Glutamatergic neuron (in vitro differentiated cells): ENCODE results near the gene PLCB4. TPM values are rescaled to one million over a fixed set of nuclear protein-coding genes. Genes with fewer than 3 reads are reported as not detected.

Experiments used
- DNase-seq: peaks from one replicate; pipeline ENCODE4 v3.0.0; 2022
- H3K27ac Mint-ChIP-seq: one replicate; pipeline ENCODE4 v1.8.0; 2020; ENCODE audit warnings: mild to moderate bottlenecking, mixed read lengths, inconsistent platforms; ENCODE audit not compliant: unreplicated experiment
- H3K27me3 Mint-ChIP-seq: one replicate; pipeline ENCODE4 v1.8.0; 2020; ENCODE audit warnings: mild to moderate bottlenecking, moderate library complexity, mixed read lengths, inconsistent platforms; ENCODE audit not compliant: unreplicated experiment
- H3K36me3 Mint-ChIP-seq: one replicate; pipeline ENCODE4 v1.8.0; 2020; ENCODE audit warnings: mild to moderate bottlenecking, mixed read lengths, inconsistent platforms; ENCODE audit not compliant: unreplicated experiment
- H3K4me1 Mint-ChIP-seq: one replicate; pipeline ENCODE4 v1.8.0; 2020; ENCODE audit warnings: mild to moderate bottlenecking, low read depth, mixed read lengths, inconsistent platforms; ENCODE audit not compliant: unreplicated experiment
- H3K4me3 Mint-ChIP-seq: one replicate; pipeline ENCODE4 v1.8.0; 2020; ENCODE audit warnings: mild to moderate bottlenecking, mixed read lengths, inconsistent platforms; ENCODE audit not compliant: unreplicated experiment
- H3K9me3 Mint-ChIP-seq: one replicate; pipeline ENCODE4 v1.8.0; 2020; ENCODE audit warnings: mild to moderate bottlenecking, moderate library complexity, mixed read lengths, inconsistent platforms; ENCODE audit not compliant: unreplicated experiment
- total RNA-seq: library from RNA; stranded (reverse); fragmentation: NEBNext Ultra II Directional; extraction: Animal tissue kit (Norgen Biotek cat#: 25700); gene quantifications from one replicate; pipeline ENCODE4 v1.2.1, GENCODE V29; 2021; ENCODE audit not compliant: unreplicated experiment
- TF ChIP-seq, protein P1 (sequence below): fragments of 200-600 bp; sonication (generic); IDR thresholded peaks from one replicate; pipeline ENCODE4 v1.5.0; 2021; ENCODE audit not compliant: partially characterized antibody, unreplicated experiment

PLCB4 gene
- total RNA-seq, 1 donor from 2014 or later = 28.9 TPM

DNA sequence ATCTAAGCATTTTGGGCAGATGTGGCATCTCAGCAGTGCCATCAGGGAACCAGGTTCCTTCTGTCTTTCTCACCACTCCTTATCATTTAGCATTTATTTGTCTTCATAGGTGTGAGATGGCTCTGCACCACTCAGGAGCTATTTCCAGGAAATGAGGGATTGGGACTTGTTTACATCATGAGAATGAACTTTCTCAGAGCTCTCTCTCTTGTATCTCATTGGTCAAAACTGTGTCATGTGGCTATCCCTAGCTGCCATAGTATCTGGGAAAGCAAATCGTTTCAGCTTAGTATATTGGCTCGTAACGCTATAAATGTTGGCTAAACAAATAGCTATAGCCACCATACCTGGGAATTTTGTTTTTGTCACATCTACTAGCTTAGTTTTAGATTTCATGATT, 23.8 kb downstream of the PLCB4 start:
- Mint-ChIP-seq H3K9me3 (no peaks in the 10 kb centered on the region), H3K27me3 (no peaks in the 10 kb centered on the region), H3K36me3 (no peaks in the 10 kb centered on the region), H3K27ac (no peak overlapping the region), H3K4me1 (peaks cover 16% of the 10 kb centered on the region), H3K4me3 (no peak overlapping the region)
- TF ChIP-seq, protein P1, sequence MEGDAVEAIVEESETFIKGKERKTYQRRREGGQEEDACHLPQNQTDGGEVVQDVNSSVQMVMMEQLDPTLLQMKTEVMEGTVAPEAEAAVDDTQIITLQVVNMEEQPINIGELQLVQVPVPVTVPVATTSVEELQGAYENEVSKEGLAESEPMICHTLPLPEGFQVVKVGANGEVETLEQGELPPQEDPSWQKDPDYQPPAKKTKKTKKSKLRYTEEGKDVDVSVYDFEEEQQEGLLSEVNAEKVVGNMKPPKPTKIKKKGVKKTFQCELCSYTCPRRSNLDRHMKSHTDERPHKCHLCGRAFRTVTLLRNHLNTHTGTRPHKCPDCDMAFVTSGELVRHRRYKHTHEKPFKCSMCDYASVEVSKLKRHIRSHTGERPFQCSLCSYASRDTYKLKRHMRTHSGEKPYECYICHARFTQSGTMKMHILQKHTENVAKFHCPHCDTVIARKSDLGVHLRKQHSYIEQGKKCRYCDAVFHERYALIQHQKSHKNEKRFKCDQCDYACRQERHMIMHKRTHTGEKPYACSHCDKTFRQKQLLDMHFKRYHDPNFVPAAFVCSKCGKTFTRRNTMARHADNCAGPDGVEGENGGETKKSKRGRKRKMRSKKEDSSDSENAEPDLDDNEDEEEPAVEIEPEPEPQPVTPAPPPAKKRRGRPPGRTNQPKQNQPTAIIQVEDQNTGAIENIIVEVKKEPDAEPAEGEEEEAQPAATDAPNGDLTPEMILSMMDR = no peak
- DNase-seq = no peak

DNA sequence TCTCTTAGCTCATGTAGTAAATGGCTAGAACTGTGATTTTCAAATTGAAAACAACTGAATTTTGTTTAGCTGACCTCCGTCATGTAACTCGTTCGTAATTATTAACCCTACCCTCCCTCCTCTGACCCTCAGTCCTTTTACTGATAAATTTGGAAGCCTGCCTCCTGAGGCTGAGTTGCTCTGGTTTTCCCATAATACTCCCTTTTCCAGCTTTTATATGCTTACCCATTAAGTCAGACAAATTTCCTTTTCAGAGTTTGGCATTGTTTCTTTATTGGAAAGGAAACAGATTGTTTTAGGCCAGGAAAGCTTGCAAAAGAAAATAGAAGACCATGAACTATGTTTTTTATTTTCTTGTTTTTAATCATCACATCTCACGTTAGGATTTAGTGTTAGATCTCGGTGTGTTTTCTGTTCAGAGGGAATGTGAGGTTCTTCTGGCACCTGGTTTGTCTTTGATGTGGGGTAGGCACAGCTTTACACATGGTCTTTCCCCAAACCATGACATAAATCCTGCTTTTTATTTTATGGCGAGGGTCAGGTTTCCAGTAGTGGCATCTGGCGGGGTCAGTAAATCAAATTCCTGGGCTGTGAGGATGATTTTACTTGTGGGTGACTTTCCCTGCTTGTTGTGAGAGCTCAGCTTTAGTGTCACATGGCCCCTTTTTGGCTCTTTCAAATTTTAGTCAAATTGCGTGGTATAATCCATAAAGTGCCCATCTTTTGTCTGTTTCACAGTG, 24.5 kb downstream of the PLCB4 start:
- H3K27ac Mint-ChIP-seq = no peak overlapping the region
- no peaks in the 10 kb centered on the region for H3K9me3 Mint-ChIP-seq

DNA sequence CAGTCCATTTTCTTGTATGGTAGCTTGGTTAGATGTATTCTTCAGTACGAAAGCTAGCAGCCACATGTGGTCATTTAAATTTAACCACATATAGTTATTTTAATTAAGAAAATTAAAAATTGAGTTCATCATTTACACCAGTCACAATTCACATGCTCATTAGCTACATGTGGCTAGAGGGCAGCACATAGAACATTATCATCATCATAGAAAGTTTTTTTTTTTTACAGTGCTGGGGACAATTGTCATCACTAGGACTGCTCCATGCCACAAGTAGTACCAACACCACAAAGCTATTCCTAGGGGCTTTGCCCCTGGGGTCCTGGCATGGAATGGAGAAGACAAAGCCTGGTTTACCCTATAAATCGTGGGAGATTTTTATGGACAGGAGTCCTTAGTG, 30.5 kb downstream of the PLCB4 start:
- Mint-ChIP-seq H3K27me3 (peaks cover 4% of the 10 kb centered on the region), H3K9me3 (peaks cover 6% of the 10 kb centered on the region), H3K4me1 (peaks cover 18% of the 10 kb centered on the region), H3K36me3 (no peaks in the 10 kb centered on the region), H3K27ac (no peak overlapping the region), H3K4me3 (no peak overlapping the region)
- DNase-seq = no peak
- TF ChIP-seq, protein P1 = no peak

More for the DNA sequence above, 24.5 kb downstream of the PLCB4 start:
- H3K4me3 Mint-ChIP-seq = no peak overlapping the region
- no peaks in the 10 kb centered on the region for H3K27me3 Mint-ChIP-seq
- H3K4me1 Mint-ChIP-seq = peaks cover 17% of the 10 kb centered on the region
- TF ChIP-seq, protein P1 = no peak
- H3K36me3 Mint-ChIP-seq = no peaks in the 10 kb centered on the region
- no peak for DNase-seq

DNA sequence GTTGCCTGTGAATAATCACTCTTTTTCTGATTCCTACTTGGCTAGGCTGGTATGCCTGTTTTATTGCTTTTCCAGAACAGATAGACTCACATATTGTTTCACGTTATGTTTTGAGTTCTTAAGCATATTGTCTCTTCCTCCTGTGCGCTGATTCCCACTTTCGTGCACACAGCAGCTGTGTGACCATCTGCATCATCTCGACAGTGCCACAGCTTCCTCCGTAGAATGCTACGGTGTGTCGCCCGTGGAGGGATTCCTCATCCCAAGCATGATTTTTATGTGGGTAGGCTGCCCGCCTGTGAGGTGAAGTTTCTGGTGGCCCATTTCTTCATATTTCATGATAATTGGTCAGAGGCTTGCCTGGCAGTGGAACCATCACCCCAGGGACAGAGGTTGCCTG, 31.8 kb downstream of the PLCB4 start:
- Mint-ChIP-seq H3K4me1 (peaks cover 14% of the 10 kb centered on the region), H3K4me3 (peak overlapping the region; percentile 75)
- DNase-seq = peak; percentile 31

DNA sequence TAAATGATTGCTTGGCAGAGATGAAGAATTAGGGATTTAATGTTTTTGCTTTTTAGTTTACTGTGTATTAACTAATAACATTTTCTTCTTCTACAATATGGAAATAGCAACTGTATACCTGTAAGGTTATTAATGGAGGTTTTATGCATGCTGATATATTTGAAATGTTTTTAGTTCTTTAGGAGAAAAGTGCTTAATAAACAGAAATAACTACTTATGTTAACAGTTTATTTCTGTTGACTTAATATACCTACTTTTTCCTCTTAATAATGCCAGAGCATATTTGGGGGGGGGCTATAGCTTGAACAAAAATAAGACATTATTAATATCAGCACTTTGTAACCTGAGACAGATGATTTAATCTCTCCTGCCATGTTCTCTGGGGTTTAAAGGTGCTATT, 33.6 kb downstream of the PLCB4 start:
- H3K27ac Mint-ChIP-seq = no peak overlapping the region
- H3K36me3 Mint-ChIP-seq = no peaks in the 10 kb centered on the region
- no peak for DNase-seq
- H3K27me3 Mint-ChIP-seq = peaks cover 4% of the 10 kb centered on the region
- H3K4me3 Mint-ChIP-seq = no peak overlapping the region
- TF ChIP-seq, protein P1 = no peak
- H3K4me1 Mint-ChIP-seq = peaks cover 14% of the 10 kb centered on the region
- H3K9me3 Mint-ChIP-seq = peaks cover 6% of the 10 kb centered on the region

More for the DNA sequence above, 31.8 kb downstream of the PLCB4 start:
- Mint-ChIP-seq H3K27me3 (peaks cover 4% of the 10 kb centered on the region), H3K36me3 (no peaks in the 10 kb centered on the region), H3K9me3 (peaks cover 6% of the 10 kb centered on the region), H3K27ac (peak overlapping the region; percentile 86)
- TF ChIP-seq, protein P1 = no peak
